NCI-H460 (cell line): ENCODE data around the gene HSD17B1. TPM values are rescaled to one million over a fixed set of nuclear protein-coding genes. Genes with fewer than 3 reads are reported as not detected.
A peak's percentile ranks its signal among the peaks of the same experiment; 100 is the strongest.
"Not testable (repeated sequence)": the region's sequence is repeated elsewhere in the genome, so short reads cannot be mapped to it uniquely, and the experiment has no call there.

Source experiments
- DNase-seq: peaks from one replicate; pipeline ENCODE4 v3.0.0-alpha.2; 2016; ENCODE audit warnings: low read depth; ENCODE audit errors: extremely low read depth
- total RNA-seq: library from RNA; depleted of rRNA; stranded (reverse); fragments of >200 nt; shearing (Covaris generic); gene quantifications from 2 replicates; pipeline ENCODE4 v1.2.3, GENCODE V29; 2014

HSD17B1 gene
- total RNA-seq, 1 experiment from 2014 or later, result 0.37 TPM

GRCh38 chr17:42545755-42546505, 6.8 kb upstream of the HSD17B1 start:
- not testable (repeated sequence) for DNase-seq

DNA sequence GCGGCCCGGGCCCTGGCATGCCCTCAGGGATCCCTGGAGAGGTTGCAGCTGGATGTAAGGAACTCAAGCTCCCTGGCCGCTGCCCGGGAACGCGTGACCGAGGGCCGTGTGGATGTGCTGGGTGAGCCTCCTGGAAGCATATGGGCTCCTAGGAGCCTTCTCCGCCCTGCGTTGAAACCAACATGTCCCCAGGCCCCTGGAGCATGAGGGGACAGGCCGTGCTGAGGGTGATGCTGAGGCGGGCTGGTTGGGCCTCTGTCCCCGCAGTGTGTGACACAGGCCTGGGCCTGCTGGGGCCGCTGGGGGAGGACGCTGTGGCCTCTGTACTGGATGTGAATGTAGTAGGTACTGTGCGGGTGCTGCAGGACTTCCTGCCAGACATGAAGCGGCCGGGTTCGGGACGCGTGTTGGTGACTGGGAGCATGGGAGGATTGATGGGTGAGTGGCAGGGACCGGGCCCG, 5.7 kb upstream of the HSD17B1 start:
- no peak for DNase-seq

GRCh38 chr17:42547698-42548069, 5.0 kb upstream of the HSD17B1 start:
- DNase-seq, result no peak

- DNase-seq, result peak; percentile 70
These were observed 4.5 kb upstream of the HSD17B1 start for GRCh38 chr17:42548070-42548837.

GRCh38 chr17:42548993-42549755, 3.5 kb upstream of the HSD17B1 start:
- DNase-seq, result no peak

DNA sequence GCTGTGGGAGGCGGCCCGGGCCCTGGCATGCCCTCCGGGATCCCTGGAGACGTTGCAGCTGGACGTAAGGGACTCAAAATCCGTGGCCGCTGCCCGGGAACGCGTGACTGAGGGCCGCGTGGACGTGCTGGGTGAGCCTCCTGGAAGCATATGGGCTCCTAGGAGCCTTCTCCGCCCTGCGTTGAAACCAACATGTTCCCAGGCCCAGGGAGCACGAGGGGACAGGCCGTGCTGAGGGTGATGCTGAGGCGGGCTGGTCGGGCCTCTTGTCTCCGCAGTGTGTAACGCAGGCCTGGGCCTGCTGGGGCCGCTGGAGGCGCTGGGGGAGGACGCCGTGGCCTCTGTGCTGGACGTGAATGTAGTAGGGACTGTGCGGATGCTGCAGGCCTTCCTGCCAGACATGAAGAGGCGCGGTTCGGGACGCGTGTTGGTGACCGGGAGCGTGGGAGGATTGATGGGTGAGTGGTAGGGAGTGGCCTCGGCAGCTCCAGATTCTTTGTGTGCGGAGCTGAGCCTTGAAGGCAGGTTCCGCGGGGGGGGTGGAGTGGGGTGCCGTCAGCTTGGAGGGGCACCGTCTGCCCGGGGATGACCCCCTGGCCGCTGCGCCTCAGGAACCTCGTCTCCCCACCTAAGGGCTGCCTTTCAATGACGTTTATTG, 567 bp downstream of the HSD17B1 start:
- no peak for DNase-seq

DNA sequence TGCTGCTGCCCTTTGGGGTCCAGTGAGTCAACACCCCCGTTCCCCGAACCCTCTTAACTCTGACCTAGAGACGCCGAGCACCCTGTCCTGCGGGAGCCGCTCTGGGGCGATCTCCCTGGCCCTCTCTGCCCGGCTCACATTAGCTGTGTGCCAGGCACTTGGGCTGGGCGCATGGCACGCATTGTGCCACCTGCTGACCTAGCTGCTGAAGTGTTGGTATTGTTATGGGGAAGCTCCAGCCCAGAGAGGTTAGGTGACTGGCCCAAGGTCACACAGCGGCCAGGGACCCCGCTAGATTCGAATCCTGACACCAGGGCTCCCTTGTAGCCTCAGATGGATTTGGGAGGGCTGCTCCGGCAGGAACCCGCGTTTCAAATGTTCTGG, 1.1 kb downstream of the HSD17B1 start:
- no peak for DNase-seq

GRCh38 chr17:42554250-42555121, 1.8 kb downstream of the HSD17B1 start:
- DNase-seq, result peak; percentile 54

- DNase-seq, result no peak
These were observed 2.4 kb downstream of the HSD17B1 start for GRCh38 chr17:42555122-42555622.

- DNase-seq, result not testable (repeated sequence)
These were observed 3.4 kb downstream of the HSD17B1 start for GRCh38 chr17:42555961-42556617.

DNA sequence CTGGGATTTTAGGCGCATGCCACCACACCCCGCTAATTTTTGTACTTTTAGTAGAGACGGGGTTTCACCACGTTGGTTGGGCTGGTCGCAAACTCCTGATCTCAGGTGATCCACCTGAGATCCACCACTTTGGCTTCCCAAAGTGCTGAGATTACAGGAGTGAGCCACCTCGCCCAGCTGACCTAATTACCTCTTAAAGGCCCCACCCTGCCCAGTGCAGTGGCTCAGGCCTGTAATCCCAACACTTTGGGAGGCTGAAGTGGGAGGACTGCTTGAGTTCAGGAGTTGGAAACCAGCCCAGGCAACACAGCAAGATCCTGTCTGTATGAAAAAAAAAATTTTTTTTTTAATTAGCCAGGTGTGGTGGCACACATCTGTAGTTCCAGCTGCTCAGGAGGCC, 6.4 kb downstream of the HSD17B1 start:
- no peak for DNase-seq

DNA sequence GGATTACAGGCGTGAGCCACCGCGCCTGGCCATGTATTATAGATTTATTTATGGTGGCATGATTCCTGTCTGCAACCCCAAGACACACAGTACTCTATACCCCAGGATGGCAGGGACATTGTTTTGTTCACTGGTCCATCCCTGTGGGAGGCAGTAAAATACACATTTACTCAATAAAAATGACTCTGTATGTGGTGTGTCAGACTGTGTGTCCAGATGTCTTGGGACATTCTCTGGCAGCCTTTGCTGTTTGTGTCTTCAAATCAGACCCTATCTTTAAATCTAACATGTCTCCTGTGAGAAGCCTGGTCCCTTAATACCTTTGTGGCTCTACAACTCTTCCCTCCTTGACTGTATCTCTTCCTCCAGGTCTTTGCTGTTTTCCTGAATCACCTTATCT, 7.5 kb downstream of the HSD17B1 start:
- DNase-seq, result no peak

GRCh38 chr17:42561897-42562387, 9.2 kb downstream of the HSD17B1 start, which contains the start of gene COASY:
Gene COASY, plus strand, starts transcription at chr17:42562148. Its CDS starts 475 bp downstream, at chr17:42562623.
- peak; percentile 98 for DNase-seq

DNA sequence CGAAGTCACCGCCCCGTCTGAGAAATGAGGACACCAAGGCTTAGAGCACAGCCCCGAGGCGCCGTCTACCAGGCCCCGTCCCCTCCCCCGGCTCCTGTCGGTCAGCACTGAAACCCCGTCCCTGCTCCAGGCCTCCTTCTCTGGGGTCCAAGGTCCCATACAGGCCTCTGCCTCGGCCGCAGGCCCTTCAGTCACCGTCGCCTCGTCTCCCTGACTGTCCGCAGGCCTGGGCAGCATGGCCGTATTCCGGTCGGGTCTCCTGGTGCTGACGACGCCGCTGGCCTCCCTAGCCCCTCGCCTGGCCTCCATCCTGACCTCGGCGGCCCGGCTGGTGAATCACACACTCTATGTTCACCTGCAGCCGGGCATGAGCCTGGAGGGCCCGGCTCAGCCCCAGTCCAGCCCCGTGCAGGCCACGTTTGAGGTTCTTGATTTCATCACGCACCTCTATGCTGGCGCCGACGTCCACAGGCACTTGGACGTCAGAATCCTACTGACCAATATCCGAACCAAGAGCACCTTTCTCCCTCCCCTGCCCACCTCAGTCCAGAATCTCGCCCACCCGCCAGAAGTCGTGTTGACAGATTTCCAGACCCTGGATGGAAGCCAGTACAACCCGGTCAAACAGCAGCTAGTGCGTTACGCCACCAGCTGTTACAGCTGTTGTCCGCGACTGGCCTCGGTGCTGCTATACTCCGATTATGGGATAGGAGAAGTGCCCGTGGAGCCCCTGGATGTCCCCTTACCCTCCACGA, 9.8 kb downstream of the HSD17B1 start:
- no peak for DNase-seq

- no peak for DNase-seq
These were observed 10.4 kb downstream of the HSD17B1 start for GRCh38 chr17:42563143-42563509.

GRCh38 chr17:42563543-42563942, 10.8 kb downstream of the HSD17B1 start:
- no peak for DNase-seq

GRCh38 chr17:42563950-42564349, 11.2 kb downstream of the HSD17B1 start:
- DNase-seq, result no peak
